ENCODE measurements around the gene BTBD2. TPM values are rescaled to one million over a fixed set of nuclear protein-coding genes. Genes with fewer than 3 reads are reported as not detected.

Gene BTBD2
- total and polyA plus RNA-seq, 2 of the 13 experiments (the other 11 are each of a cell fraction or from before 2014, with no cell fraction given): 28.1 to 45.3 TPM

DNA sequence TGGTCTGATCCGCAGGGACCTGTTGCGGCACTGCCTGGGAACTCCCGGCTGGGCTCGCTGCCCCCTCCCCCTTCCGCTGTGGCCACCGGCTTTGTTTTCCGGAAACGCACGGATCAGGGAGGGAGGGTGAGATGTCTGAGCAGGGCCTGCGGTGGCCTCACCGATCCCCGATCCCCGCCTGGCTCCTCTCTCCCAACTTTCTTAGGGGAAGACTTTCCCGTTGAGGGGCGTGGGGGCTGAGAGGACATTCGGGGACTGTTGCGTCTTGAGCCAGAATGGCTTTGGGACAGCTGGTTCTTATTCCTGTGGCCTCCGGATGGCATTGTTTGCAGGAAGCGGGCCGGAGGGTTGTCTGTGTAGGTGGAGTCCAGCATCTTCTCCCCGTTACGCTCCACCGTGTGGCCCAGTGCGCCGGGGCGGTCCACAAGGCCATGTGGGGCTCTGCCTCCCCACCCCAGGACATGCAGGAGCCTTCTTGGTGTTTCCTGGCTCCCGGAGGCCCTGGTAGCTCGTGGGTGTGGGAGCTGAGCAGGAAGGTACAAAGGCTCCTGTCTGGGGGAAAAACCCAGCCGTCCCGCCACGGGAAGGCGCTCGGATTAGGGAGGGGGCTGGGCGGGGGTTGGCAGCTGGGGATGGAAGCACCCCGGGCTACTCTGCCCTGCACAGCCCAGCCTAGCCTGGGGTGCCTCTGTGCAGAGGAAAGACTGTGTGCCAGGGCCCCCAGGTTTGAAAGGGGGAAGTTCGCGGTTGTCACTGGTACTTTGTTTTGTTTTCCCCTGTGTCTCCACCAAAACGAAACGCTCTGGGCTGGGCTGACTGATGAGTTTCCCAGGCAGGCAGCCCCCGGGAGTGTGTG, 73.2 kb downstream of the BTBD2 start (continued):
- TF ChIP-seq SOX13 (IDR thresholded peaks at IDR 0.05) (no peak), SOX13 (CRISPR knock-in tag; conservative IDR thresholded peaks at IDR 0.05 in 1 of 2, IDR thresholded peaks at IDR 0.05 in 1 of 2) (peak in 1 of 2 experiments; percentile 52; a peak in 2 of 4 replicates), ZNF883 (CRISPR knock-in tag; IDR thresholded peaks at IDR 0.05; ENCODE audit: not compliant biosample characterization) (no peak), ZNF333 (CRISPR knock-in tag; IDR thresholded peaks at IDR 0.05; ENCODE audit: borderline replicate concordance) (no peak; the same call in 1 of the 2 replicates), NCOR1 (IDR thresholded peaks at IDR 0.05; ENCODE audit: borderline replicate concordance, low read length) (no peak), ZNF160 (CRISPR knock-in tag; IDR thresholded peaks at IDR 0.05) (no peak), PTBP1 (IDR thresholded peaks at IDR 0.05; ENCODE audit: low read depth, low read length, poor library complexity, severe bottlenecking) (no peak), ZNF230 (CRISPR knock-in tag; IDR thresholded peaks at IDR 0.05) (no peak), KDM1A (CRISPR knock-in tag; IDR thresholded peaks at IDR 0.05) (no peak), ESRRA (CRISPR knock-in tag; IDR thresholded peaks at IDR 0.05; ENCODE audit: low read depth) (no peak), ZNF441 (CRISPR knock-in tag; IDR thresholded peaks at IDR 0.05; ENCODE audit: borderline replicate concordance) (0 out of 2 replicates have a peak, but pooled peaks have one; percentile 19), BHLHE40 (IDR thresholded peaks at IDR 0.05; ENCODE audit: low read length) (no peak), ZNF263 (CRISPR knock-in tag; IDR thresholded peaks at IDR 0.05) (0 out of 2 replicates have a peak, but pooled peaks have one; percentile 50), HOXA7 (CRISPR knock-in tag; IDR thresholded peaks at IDR 0.05) (no peak), ZNF792 (CRISPR knock-in tag; IDR thresholded peaks at IDR 0.05) (peak; percentile 19; the same call in 1 of the 2 replicates), ZNF253 (CRISPR knock-in tag; IDR thresholded peaks at IDR 0.05; ENCODE audit: borderline replicate concordance) (no peak), SMAD1 (CRISPR knock-in tag; IDR thresholded peaks at IDR 0.05; ENCODE audit: borderline replicate concordance, low read depth) (no peak), RBM22 (optimal IDR thresholded peaks at IDR 0.05; ENCODE audit: low read length) (no peak), NPAS2 (CRISPR knock-in tag; IDR thresholded peaks at IDR 0.05; ENCODE audit: borderline replicate concordance) (no peak), ZNF724P (CRISPR knock-in tag; IDR thresholded peaks at IDR 0.05; ENCODE audit: borderline replicate concordance) (no peak)
- TF ChIP-seq, protein P1, sequence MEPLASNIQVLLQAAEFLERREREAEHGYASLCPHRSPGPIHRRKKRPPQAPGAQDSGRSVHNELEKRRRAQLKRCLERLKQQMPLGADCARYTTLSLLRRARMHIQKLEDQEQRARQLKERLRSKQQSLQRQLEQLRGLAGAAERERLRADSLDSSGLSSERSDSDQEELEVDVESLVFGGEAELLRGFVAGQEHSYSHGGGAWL (CRISPR knock-in tag; IDR thresholded peaks at IDR 0.05): peak; percentile 61; the same call in 1 of the 2 replicates
- TF ChIP-seq, protein P2, sequence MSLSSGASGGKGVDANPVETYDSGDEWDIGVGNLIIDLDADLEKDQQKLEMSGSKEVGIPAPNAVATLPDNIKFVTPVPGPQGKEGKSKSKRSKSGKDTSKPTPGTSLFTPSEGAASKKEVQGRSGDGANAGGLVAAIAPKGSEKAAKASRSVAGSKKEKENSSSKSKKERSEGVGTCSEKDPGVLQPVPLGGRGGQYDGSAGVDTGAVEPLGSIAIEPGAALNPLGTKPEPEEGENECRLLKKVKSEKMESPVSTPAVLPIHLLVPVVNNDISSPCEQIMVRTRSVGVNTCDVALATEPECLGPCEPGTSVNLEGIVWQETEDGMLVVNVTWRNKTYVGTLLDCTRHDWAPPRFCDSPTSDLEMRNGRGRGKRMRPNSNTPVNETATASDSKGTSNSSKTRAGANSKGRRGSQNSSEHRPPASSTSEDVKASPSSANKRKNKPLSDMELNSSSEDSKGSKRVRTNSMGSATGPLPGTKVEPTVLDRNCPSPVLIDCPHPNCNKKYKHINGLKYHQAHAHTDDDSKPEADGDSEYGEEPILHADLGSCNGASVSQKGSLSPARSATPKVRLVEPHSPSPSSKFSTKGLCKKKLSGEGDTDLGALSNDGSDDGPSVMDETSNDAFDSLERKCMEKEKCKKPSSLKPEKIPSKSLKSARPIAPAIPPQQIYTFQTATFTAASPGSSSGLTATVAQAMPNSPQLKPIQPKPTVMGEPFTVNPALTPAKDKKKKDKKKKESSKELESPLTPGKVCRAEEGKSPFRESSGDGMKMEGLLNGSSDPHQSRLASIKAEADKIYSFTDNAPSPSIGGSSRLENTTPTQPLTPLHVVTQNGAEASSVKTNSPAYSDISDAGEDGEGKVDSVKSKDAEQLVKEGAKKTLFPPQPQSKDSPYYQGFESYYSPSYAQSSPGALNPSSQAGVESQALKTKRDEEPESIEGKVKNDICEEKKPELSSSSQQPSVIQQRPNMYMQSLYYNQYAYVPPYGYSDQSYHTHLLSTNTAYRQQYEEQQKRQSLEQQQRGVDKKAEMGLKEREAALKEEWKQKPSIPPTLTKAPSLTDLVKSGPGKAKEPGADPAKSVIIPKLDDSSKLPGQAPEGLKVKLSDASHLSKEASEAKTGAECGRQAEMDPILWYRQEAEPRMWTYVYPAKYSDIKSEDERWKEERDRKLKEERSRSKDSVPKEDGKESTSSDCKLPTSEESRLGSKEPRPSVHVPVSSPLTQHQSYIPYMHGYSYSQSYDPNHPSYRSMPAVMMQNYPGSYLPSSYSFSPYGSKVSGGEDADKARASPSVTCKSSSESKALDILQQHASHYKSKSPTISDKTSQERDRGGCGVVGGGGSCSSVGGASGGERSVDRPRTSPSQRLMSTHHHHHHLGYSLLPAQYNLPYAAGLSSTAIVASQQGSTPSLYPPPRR (CRISPR knock-in tag; IDR thresholded peaks at IDR 0.05; ENCODE audit: borderline replicate concordance): peak; percentile 61
- TF ChIP-seq, protein P3, sequence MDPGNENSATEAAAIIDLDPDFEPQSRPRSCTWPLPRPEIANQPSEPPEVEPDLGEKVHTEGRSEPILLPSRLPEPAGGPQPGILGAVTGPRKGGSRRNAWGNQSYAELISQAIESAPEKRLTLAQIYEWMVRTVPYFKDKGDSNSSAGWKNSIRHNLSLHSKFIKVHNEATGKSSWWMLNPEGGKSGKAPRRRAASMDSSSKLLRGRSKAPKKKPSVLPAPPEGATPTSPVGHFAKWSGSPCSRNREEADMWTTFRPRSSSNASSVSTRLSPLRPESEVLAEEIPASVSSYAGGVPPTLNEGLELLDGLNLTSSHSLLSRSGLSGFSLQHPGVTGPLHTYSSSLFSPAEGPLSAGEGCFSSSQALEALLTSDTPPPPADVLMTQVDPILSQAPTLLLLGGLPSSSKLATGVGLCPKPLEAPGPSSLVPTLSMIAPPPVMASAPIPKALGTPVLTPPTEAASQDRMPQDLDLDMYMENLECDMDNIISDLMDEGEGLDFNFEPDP (CRISPR knock-in tag; conservative IDR thresholded peaks at IDR 0.05): no peak

Data from HepG2 (cell line).